HCT116 (cell line): Measurements from ENCODE around the gene MYL6B. TPM values are rescaled to one million over a fixed set of nuclear protein-coding genes. Genes with fewer than 3 reads are reported as not detected.
"Not testable (repeated sequence)": the region's sequence is repeated elsewhere in the genome, so short reads cannot be mapped to it uniquely, and the experiment has no call there.

Source experiments
- ATAC-seq: fragments of 200-7000 bp; cut with Tn5 transposase; 2 replicates; pipeline ENCODE4 v1.9.1; 2020; ENCODE audit warnings: mild to moderate bottlenecking, moderate library complexity
- BruUV-seq: library from RNA; stranded (reverse); fragments of 400-500 nt; replicated peaks from 2 replicates; lab custom pipeline; 2021; lab: Mats Ljungman, UMichigan
- CTCF ChIA-PET: fragments of 300-600 bp; sonication (Branson Sonifier 250); formaldehyde crosslinking; loops from one replicate; lab custom pipeline; 2021; ENCODE audit warnings: antibody characterized with exemption; lab: Charles Lee
- POLR2A ChIA-PET: fragments of 300-600, 350-600 bp; sonication (Branson Sonifier 250); formaldehyde crosslinking; loops from one replicate; lab custom pipeline; 2021; ENCODE audit warnings: antibody characterized with exemption; lab: Charles Lee
- RAD21 ChIA-PET, 2 experiments: fragments of 300-600 bp; sonication (Branson Sonifier 250); formaldehyde crosslinking; loops; one replicate each; lab custom pipeline; 2023; ENCODE audit warnings: low total read pairs in 2 of 2; ENCODE audit not compliant: uncharacterized antibody in 2 of 2, unreplicated experiment in 2 of 2, low non-redundant PET in 1 of 2; lab: Charles Lee
- DNase-seq: peaks from one replicate; pipeline ENCODE4 v3.0.0-alpha.2; 2010; ENCODE audit warnings: low read depth, low spot score
- H2AFZ ChIP-seq: fragments of 200-600 bp; shearing (Covaris generic), sonication (generic); 2 replicates; pipeline ENCODE4 v1.6.1; 2017; ENCODE audit warnings: low read depth, mixed run types, mixed read lengths, antibody characterized with exemption, low read length; ENCODE audit not compliant: poor library complexity, severe bottlenecking
- H3K27ac ChIP-seq: 2 replicates; pipeline ENCODE4 v1.5.1; 2012; ENCODE audit warnings: low read depth, low read length
- H3K27me3 ChIP-seq: fragments of 200-600 bp; sonication (generic); 2 replicates; pipeline ENCODE4 v1.6.1; 2016; ENCODE audit warnings: mixed run types, low read length, mixed read lengths; ENCODE audit not compliant: insufficient read depth
- H3K36me3 ChIP-seq, 2 experiments: fragments of 200-500 bp in 1 of 2; fragments of 200-600 bp in 1 of 2; sonication (Bioruptor generic) in 1 of 2; sonication (generic) in 1 of 2; 2 replicates each; pipeline versions ENCODE4 v1.5.1 to v1.6.1; 2014 to 2016; ENCODE audit warnings: low read length in 2 of 2, inconsistent platforms in 1 of 2, mixed read lengths in 1 of 2, mixed run types in 1 of 2; ENCODE audit not compliant: insufficient read depth in 2 of 2, control insufficient read depth in 1 of 2
- H3K4me1 ChIP-seq, 2 experiments: fragments of 200-600 bp in 1 of 2; sonication (generic) in 1 of 2; 2 replicates each; pipeline versions ENCODE4 v1.5.1 to v1.6.1; 2012 to 2017; ENCODE audit warnings: low read length in 2 of 2, inconsistent platforms in 1 of 2, mild to moderate bottlenecking in 1 of 2, mixed read lengths in 1 of 2, mixed run types in 1 of 2, moderate library complexity in 1 of 2; ENCODE audit not compliant: insufficient read depth in 2 of 2, control insufficient read depth in 1 of 2
- H3K4me2 ChIP-seq: fragments of 200-600 bp; sonication (generic); 2 replicates; pipeline ENCODE4 v1.6.1; 2017; ENCODE audit warnings: mixed run types, low read length, mixed read lengths
- H3K4me3 ChIP-seq, 2 experiments: fragments of 200-600 bp in 1 of 2; sonication (generic) in 1 of 2; replicated peaks in 1 of 2; 2 replicates each; pipeline ENCODE4 v1.5.1; 2011 to 2016; ENCODE audit warnings: low read length in 2 of 2, control low read depth in 1 of 2, low read depth in 1 of 2, mild to moderate bottlenecking in 1 of 2, mixed read lengths in 1 of 2, mixed run types in 1 of 2
- H3K79me2 ChIP-seq: fragments of 200-600 bp; sonication (generic); 2 replicates; pipeline ENCODE4 v1.6.1; 2017; ENCODE audit warnings: mild to moderate bottlenecking, mixed run types, low read length, moderate library complexity, mixed read lengths; ENCODE audit not compliant: insufficient read depth
- H3K9ac ChIP-seq: fragments of 200-600 bp; sonication (generic); 2 replicates; pipeline ENCODE4 v1.6.1; 2016; ENCODE audit warnings: low read length, mixed read lengths
- H3K9me2 ChIP-seq: fragments of 200-600 bp; sonication (generic), shearing (Covaris generic); 2 replicates; pipeline ENCODE4 v1.6.1; 2017; ENCODE audit warnings: mixed run types, mild to moderate bottlenecking, moderate library complexity; ENCODE audit not compliant: insufficient read depth
- H3K9me3 ChIP-seq, 2 experiments: fragments of 200-500 bp in 1 of 2; fragments of 200-600 bp in 1 of 2; sonication (Bioruptor generic) in 1 of 2; sonication (generic) in 1 of 2; 2 replicates each; pipeline ENCODE4 v1.6.1; 2014 to 2017; ENCODE audit warnings: low read length in 2 of 2, mixed read lengths in 2 of 2, inconsistent platforms in 1 of 2, low read depth in 1 of 2, mild to moderate bottlenecking in 1 of 2, mixed run types in 1 of 2, moderate library complexity in 1 of 2; ENCODE audit not compliant: control insufficient read depth in 1 of 2, insufficient read depth in 1 of 2
- H4K20me1 ChIP-seq: fragments of 200-600 bp; sonication (generic), shearing (Covaris generic); 2 replicates; pipeline ENCODE4 v1.6.1; 2017; ENCODE audit warnings: mixed run types, mild to moderate bottlenecking, moderate library complexity; ENCODE audit not compliant: insufficient read depth
- REST ChIP-seq: IDR thresholded peaks from 2 replicates; pipeline ENCODE4 v1.6.1; 2012; ENCODE audit warnings: low read depth
- intact Hi-C: fragments of 100-400 bp; cut with micrococcal nuclease; formaldehyde crosslinking; loops from 2 replicates; pipeline ENCODE4 v1.10.0; 2022
- total RNA-seq: library from RNA; stranded (reverse); gene quantifications from one replicate; pipeline ENCODE4 v1.2.1, GENCODE V29; 2021; ENCODE audit not compliant: unreplicated experiment

The MYL6B gene
- total RNA-seq, 1 experiment from 2014 or later: 94.3 TPM

DNA sequence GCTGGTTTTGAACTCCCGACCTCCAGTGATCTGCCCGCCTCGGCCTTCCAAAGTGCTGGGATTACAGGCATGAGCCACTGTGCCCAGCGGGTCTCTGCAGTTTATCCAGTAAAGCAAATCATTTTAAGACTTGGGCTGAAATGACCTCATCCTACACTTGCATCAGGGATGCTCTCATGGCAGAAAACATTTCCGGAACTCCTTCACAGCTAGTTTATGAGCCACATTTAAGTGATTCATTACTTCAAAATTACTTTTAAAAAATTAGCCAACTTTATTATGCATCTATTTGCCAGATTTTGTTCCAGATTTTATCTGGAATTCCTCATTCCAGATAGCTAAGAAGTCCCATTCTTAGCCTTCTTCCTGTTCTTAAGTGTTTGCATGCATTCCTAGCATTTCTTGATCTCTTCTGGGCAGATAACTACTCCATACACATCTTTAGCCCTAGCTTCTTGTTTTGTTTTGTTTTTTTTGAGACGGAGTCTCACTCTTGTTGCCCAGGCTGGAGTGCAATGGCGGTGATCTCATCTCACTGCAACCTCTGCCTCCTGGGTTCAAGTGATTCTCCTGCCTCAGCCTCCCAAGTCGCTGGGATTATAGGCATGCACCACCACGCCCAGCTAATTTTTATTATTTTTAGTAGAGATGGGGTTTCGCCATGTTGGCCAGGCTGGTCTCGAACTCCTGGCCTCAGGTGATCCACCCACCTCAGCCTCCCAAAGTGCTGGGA, 44.6 kb downstream of the MYL6B start:
- RAD21 ChIA-PET, DNase-seq, BruUV-seq, H2AFZ ChIP-seq, H3K9me2 ChIP-seq, H3K27me3 ChIP-seq, H3K9ac ChIP-seq, H3K79me2 ChIP-seq, H3K36me3 ChIP-seq, H3K27ac ChIP-seq, H4K20me1 ChIP-seq, H3K4me3 ChIP-seq, H3K4me1 ChIP-seq, H3K9me3 ChIP-seq, ATAC-seq, H3K4me2 ChIP-seq, intact Hi-C loops: not testable (repeated sequence)
- ChIA-PET CTCF (interaction anchor here (0.5 to 1.7 kb wide), 3 partner anchors 8 to 69 kb away, joined by 3 to 5 read pairs (median 3); no protein-coding TSS in a partner anchor), POLR2A (interaction anchor here (1.9 kb wide), 1 partner anchor 25 kb away, joined by 4 read pairs; the partner anchor contains the start of gene RNF41)

GRCh38 chr12:56197921-56198635, 45.7 kb downstream of the MYL6B start:
- Histone ChIP-seq H3K79me2 (no peaks in the 10 kb centered on the region), H3K4me2 (no peak overlapping the region), H3K36me3 (no peaks in the 10 kb centered on the region), H3K4me1 (peaks cover 0 to 3% of the 10 kb centered on the region in 2 experiments; a peak in 1 of 4 replicates), H3K9me2 (no peaks in the 10 kb centered on the region), H4K20me1 (no peaks in the 10 kb centered on the region)
- DNase-seq: no peak
- intact Hi-C loops: no loop called here
- TF ChIP-seq REST: no peak
- TF ChIP-seq, all 23 proteins: peak for 0
- no peaks in the 10 kb centered on the region for H3K9me3 ChIP-seq
- BruUV-seq: no TSS peak
- H3K27me3 ChIP-seq: no peaks in the 10 kb centered on the region
- no peak overlapping the region for H3K9ac ChIP-seq
- no peak overlapping the region for H3K4me3 ChIP-seq
- ChIA-PET POLR2A (no interaction called here), CTCF (no interaction called here), RAD21 (no interaction called here)
- H2AFZ ChIP-seq: no peak overlapping the region
- H3K27ac ChIP-seq: no peak overlapping the region
- ATAC-seq: no peak
